Measurements from ENCODE around the gene SLC39A11.

Gene SLC39A11

DNA sequence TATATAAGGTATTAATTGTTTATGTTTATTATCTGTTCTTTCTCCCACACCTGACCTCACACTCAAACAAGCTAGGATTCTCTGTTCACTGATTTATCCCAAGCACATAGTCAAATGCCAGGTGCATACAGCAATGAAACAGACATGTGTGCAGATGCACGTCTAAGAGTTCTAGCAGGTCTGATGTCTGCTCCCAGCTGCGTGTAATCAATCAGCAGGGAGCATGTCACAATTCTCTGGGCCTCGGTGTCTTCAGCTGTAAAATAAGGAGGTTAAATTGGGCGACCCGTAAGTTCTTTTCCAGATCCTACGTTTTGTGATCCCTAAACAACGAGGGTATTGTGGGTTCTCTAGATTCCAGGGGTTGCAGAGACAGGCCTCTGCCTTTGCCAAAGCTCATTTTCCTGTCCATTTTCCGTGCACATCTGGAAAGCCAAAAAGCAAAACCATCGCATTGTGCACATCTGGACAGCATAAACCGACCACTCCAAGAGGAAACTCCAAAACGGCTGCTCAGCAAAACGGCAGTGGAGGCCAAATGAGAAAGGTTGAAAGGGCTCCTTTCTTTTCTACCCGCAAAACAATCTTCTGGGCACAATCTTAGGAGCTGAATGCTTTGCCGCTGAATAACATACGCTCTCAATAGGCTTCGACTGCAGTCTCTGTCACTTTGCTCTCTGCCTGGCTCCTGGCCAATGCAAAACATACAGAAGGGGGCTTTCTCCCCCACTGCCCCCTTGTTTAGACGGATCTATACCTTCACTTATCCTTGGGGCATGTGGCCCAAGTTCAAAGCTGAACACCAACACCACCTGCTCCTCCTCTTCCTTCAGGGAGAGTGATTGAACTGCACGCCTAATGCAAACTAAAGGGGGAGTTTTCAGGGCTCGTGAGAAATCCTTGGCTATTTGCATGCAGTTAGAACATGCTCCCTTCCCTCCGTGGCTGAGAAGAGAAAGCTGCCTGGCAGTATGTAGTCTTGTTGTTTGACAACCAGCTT is 426.3 kb downstream of the SLC39A11 start:
- peak overlapping the region; percentile 7 for H3K4me2 ChIP-seq (ENCODE audit: low read length, poor library complexity, severe bottlenecking)
- peaks cover 0 to 4% of the 10 kb centered on the region in 2 experiments for H3K27me3 ChIP-seq (ENCODE audit: control insufficient read depth in 1 of 2, insufficient read depth in 1 of 2, low read length in 2 of 2)
- no peak overlapping the region for H2BK12ac ChIP-seq (ENCODE audit: low read length in 2 of 2)
- 69% methylated on average over 20 of the region's 20 CpGs for WGBS
- H3K23ac ChIP-seq (ENCODE audit: low read length in 2 of 2), result no peak overlapping the region
- no peak overlapping the region for H2BK15ac ChIP-seq (ENCODE audit: low read depth, poor library complexity, severe bottlenecking)
- H3K27ac ChIP-seq (ENCODE audit: low read length, poor library complexity, severe bottlenecking), result no peak overlapping the region
- no peak overlapping the region for H2AK5ac ChIP-seq (ENCODE audit: low read length, severe bottlenecking)
- H3K14ac ChIP-seq (ENCODE audit: low read length in 2 of 2), result no peak overlapping the region
- no peaks in the 10 kb centered on the region for H3K36me3 ChIP-seq (ENCODE audit: control insufficient read depth in 1 of 2, insufficient read depth in 2 of 2, low read depth in 1 of 2, low read length in 2 of 2)
- H3K4me1 ChIP-seq (ENCODE audit: control insufficient read depth, insufficient read depth, low read depth, low read length), result peaks cover 18% of the 10 kb centered on the region
- no peak overlapping the region for H2AFZ ChIP-seq (ENCODE audit: low read depth, low read length)
- H3K18ac ChIP-seq (ENCODE audit: low read depth in 1 of 2, low read length in 2 of 2), result no peak overlapping the region
- no peak overlapping the region for H4K91ac ChIP-seq (ENCODE audit: low read length)
- no peak overlapping the region for H3K9ac ChIP-seq (ENCODE audit: low read length)
- no peak overlapping the region for H2BK120ac ChIP-seq (ENCODE audit: low read depth, low read length)
- peaks cover 3% of the 10 kb centered on the region for H3K9me3 ChIP-seq (ENCODE audit: control insufficient read depth, low read length)
- no peak overlapping the region for H4K8ac ChIP-seq (ENCODE audit: low read length)
- no peak for DNase-seq
- H3K4me3 ChIP-seq (ENCODE audit: insufficient read depth in 1 of 2, low read depth in 1 of 2, low read length in 2 of 2), result no peak overlapping the region
- peaks cover 2% of the 10 kb centered on the region for H3K79me1 ChIP-seq (replicated peaks; ENCODE audit: low read length, poor library complexity, severe bottlenecking)
- H2BK5ac ChIP-seq (ENCODE audit: low read depth, low read length, poor library complexity, severe bottlenecking), result no peak overlapping the region
- no peak overlapping the region for H3K4ac ChIP-seq (ENCODE audit: low read depth in 1 of 2, low read length in 2 of 2)

DNA sequence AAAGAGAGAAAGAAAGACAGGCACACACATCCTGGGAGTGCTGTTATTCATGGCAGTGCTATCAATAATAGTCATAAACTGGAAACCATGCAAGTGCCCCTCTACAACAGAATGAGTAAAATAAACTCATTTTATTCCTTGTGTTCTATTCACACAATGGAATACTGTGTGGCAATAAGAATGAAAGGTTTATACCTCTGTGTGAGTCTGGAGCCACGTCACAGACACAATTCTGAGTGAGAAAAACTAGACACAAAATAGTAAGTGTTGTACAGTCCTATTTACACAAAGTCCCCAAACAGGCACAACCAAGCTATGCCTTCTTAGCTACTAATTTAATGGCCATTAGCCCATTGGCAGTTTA is 429.7 kb downstream of the SLC39A11 start:
- no peak overlapping the region for H2AK5ac ChIP-seq (ENCODE audit: low read length, severe bottlenecking)
- H2BK12ac ChIP-seq (ENCODE audit: low read length in 2 of 2), result no peak overlapping the region
- H3K4me1 ChIP-seq (ENCODE audit: control insufficient read depth, insufficient read depth, low read depth, low read length), result peaks cover 32% of the 10 kb centered on the region
- DNase-seq, result no peak
- no peak overlapping the region for H3K27ac ChIP-seq (ENCODE audit: low read length, poor library complexity, severe bottlenecking)
- H4K8ac ChIP-seq (ENCODE audit: low read length), result no peak overlapping the region
- no peaks in the 10 kb centered on the region for H3K36me3 ChIP-seq (ENCODE audit: control insufficient read depth in 1 of 2, insufficient read depth in 2 of 2, low read depth in 1 of 2, low read length in 2 of 2)
- H3K23ac ChIP-seq (ENCODE audit: low read length in 2 of 2), result no peak overlapping the region
- WGBS, result no CpG with 5 or more reads among the region's 1 CpG
- no peak overlapping the region for H3K14ac ChIP-seq (ENCODE audit: low read length in 2 of 2)
- H3K9me3 ChIP-seq (ENCODE audit: control insufficient read depth, low read length), result no peaks in the 10 kb centered on the region
- no peaks in the 10 kb centered on the region for H3K79me1 ChIP-seq (replicated peaks; ENCODE audit: low read length, poor library complexity, severe bottlenecking)
- H2BK120ac ChIP-seq (ENCODE audit: low read depth, low read length), result no peak overlapping the region
- no peak overlapping the region for H2AFZ ChIP-seq (ENCODE audit: low read depth, low read length)
- no peak overlapping the region for H3K4me2 ChIP-seq (ENCODE audit: low read length, poor library complexity, severe bottlenecking)
- no peak overlapping the region for H3K4ac ChIP-seq (ENCODE audit: low read depth in 1 of 2, low read length in 2 of 2)
- H3K27me3 ChIP-seq (ENCODE audit: control insufficient read depth in 1 of 2, insufficient read depth in 1 of 2, low read length in 2 of 2), result peaks cover 0 to 9% of the 10 kb centered on the region in 2 experiments
- no peak overlapping the region for H3K18ac ChIP-seq (ENCODE audit: low read depth in 1 of 2, low read length in 2 of 2)
- H2BK15ac ChIP-seq (ENCODE audit: low read depth, poor library complexity, severe bottlenecking), result no peak overlapping the region
- H3K9ac ChIP-seq (ENCODE audit: low read length), result no peak overlapping the region
- no peak overlapping the region for H2BK5ac ChIP-seq (ENCODE audit: low read depth, low read length, poor library complexity, severe bottlenecking)
- no peak overlapping the region for H3K4me3 ChIP-seq (ENCODE audit: insufficient read depth in 1 of 2, low read depth in 1 of 2, low read length in 2 of 2)
- no peak overlapping the region for H4K91ac ChIP-seq (ENCODE audit: low read length)

DNA sequence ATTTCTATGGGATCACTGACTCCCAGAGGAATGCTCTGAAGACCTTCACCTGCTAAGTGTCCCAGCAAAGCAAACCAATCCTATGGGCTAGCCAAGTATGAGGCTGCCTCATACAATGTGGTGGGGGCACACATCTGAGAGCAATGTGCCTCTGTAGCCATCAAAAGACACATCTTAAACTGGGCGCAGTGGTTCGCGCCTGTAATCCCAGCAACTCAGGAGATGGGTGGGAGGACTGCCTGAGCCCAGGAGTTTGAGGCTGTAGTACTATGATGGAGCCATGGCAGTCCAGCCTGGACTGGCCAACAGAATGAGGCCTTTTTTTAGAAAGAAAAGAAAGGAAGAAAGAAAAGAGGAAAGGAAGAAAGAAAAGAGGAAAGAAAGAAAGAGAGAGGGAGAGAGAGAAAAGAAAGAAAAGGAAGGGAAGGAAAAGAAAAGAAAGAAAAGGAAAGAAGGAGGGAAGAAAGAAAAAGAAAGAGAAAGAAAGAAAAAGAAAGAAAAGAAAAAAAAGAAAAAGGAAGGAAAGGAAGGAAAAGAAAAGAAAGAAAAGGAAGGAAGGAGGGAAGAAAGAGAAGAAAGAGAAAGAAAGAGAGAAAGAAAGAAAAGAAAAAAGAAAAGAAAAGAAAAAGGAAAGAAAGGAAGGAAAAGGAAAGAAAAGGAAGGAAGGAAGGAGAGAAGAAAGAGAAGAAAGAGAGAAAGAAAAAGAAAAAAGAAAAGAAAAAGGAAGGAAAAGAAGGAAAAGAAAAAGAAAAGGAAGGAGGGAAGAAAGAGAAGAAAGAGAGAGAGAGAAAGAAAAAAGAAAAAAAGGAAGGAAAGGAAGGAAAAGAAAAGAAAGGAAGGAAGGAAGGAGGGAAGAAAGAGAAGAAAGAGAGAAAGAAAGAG is 430.3 kb downstream of the SLC39A11 start:
- Histone ChIP-seq H3K9ac (ENCODE audit: low read length) (no peak overlapping the region), H3K9me3 (ENCODE audit: control insufficient read depth, low read length) (no peaks in the 10 kb centered on the region), H4K91ac (ENCODE audit: low read length) (no peak overlapping the region), H4K8ac (ENCODE audit: low read length) (no peak overlapping the region), H2BK120ac (ENCODE audit: low read depth, low read length) (no peak overlapping the region), H3K4me1 (ENCODE audit: control insufficient read depth, insufficient read depth, low read depth, low read length) (peaks cover 28% of the 10 kb centered on the region), H2AFZ (ENCODE audit: low read depth, low read length) (no peak overlapping the region), H3K4ac (ENCODE audit: low read depth in 1 of 2, low read length in 2 of 2) (no peak overlapping the region), H2BK5ac (ENCODE audit: low read depth, low read length, poor library complexity, severe bottlenecking) (no peak overlapping the region), H2AK5ac (ENCODE audit: low read length, severe bottlenecking) (peak overlapping the region; percentile 65), H3K23ac (ENCODE audit: low read length in 2 of 2) (no peak overlapping the region), H3K79me1 (replicated peaks; ENCODE audit: low read length, poor library complexity, severe bottlenecking) (no peaks in the 10 kb centered on the region), H3K27ac (ENCODE audit: low read length, poor library complexity, severe bottlenecking) (no peak overlapping the region), H2BK12ac (ENCODE audit: low read length in 2 of 2) (no peak overlapping the region), H3K4me2 (ENCODE audit: low read length, poor library complexity, severe bottlenecking) (no peak overlapping the region), H3K27me3 (ENCODE audit: control insufficient read depth in 1 of 2, insufficient read depth in 1 of 2, low read length in 2 of 2) (peaks cover 0 to 9% of the 10 kb centered on the region in 2 experiments), H3K36me3 (ENCODE audit: control insufficient read depth in 1 of 2, insufficient read depth in 2 of 2, low read depth in 1 of 2, low read length in 2 of 2) (no peaks in the 10 kb centered on the region), H2BK15ac (ENCODE audit: low read depth, poor library complexity, severe bottlenecking) (no peak overlapping the region), H3K4me3 (ENCODE audit: insufficient read depth in 1 of 2, low read depth in 1 of 2, low read length in 2 of 2) (no peak overlapping the region), H3K18ac (ENCODE audit: low read depth in 1 of 2, low read length in 2 of 2) (no peak overlapping the region), H3K14ac (ENCODE audit: low read length in 2 of 2) (no peak overlapping the region)
- WGBS, result 97% methylated on average over 3 of the region's 3 CpGs
- no peak for DNase-seq

Measured in mesenchymal stem cell (in vitro differentiated cells and primary cell).